Measurements from ENCODE around the gene FHAD1.

Gene FHAD1

DNA sequence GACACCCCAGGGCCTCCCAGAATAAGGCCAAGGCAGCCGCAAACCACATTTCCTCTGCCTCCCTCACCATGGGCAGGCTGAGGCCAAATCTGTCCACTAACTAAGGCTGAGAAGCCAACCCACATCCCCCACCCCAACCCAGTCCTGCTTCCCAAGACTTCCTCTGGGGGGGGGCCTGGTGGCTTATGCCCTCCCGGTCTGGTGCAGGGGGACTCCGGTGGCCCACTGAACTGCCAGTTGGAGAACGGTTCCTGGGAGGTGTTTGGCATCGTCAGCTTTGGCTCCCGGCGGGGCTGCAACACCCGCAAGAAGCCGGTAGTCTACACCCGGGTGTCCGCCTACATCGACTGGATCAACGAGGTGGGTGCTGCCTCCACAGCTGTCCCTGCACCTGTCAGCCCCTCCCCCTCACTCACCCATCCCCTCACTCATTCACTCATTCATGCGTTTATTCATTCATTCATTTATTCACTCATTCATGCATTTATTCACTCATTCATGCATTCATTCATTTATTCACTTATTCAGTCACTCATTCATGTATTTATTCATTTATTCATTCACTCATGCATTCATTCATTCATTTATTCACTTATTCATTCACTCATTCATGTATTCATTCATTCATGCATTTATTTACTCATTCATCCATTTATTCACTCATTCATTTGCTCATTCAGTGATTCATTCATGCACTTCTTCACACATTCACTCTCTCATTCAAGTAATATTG lies 198.5 kb downstream of the FHAD1 start:
- DNase-seq: no peak

DNA sequence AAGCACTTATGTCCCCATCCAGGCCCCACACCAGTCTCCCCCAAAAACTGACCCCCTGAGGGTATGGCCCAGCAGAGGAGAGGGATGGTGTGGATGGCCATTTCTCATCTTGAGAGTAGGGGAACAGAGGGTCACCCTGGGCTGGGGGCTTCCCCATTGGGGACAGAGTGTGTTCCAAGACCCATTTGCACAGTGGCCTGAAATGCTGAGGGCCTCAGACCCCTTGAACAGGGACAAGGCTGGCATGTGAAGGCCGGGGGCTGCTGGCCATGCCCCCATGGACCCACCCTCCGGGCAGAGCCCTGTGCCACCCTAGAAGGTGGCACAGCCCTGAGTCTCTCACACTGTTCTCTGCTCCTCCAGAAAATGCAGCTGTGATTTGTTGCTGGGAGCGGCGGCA lies 199.2 kb downstream of the FHAD1 start:
- DNase-seq: no peak

Measured in NCI-H2107 (cell line).